GM18951 (cell line): ENCODE data around the gene HEXIM2.
"Not testable (repeated sequence)": the region's sequence is repeated elsewhere in the genome, so short reads cannot be mapped to it uniquely, and the experiment has no call there.

Experiments
- POLR2A ChIP-seq: IDR thresholded peaks from 4 replicates; pipeline ENCODE4 v1.6.1; 2011; ENCODE audit warnings: mild to moderate bottlenecking; ENCODE audit not compliant: insufficient read length, insufficient read depth; ENCODE audit errors: extremely low read depth
- in situ Hi-C: fragments of 300-500 bp; cut with MboI; formaldehyde crosslinking; loops from one replicate; pipeline ENCODE4 v1.12.0; 2022; ENCODE audit warnings: low sequenced_read_pairs, mixed read lengths, inconsistent platforms; ENCODE audit not compliant: unreplicated experiment

Gene HEXIM2

GRCh38 chr17:45121055-45121454 lies 40.6 kb upstream of the HEXIM2 start:
- no peak for TF ChIP-seq POLR2A
- in situ Hi-C loops: no loop called here

- TF ChIP-seq POLR2A: no peak
- in situ Hi-C loops: no loop called here
Observed at GRCh38 chr17:45123076-45123770, 38.5 kb upstream of the HEXIM2 start.

- in situ Hi-C loops: no loop called here
Observed at GRCh38 chr17:45123930-45124796, 37.5 kb upstream of the HEXIM2 start.

GRCh38 chr17:45124797-45125122 lies 36.9 kb upstream of the HEXIM2 start:
- in situ Hi-C loops: not testable (repeated sequence)

More at GRCh38 chr17:45123930-45124796, 37.5 kb upstream of the HEXIM2 start:
- no peak for TF ChIP-seq POLR2A

- in situ Hi-C loops: no loop called here
- no peak for TF ChIP-seq POLR2A
Observed at GRCh38 chr17:45125509-45125908, 36.2 kb upstream of the HEXIM2 start.

- in situ Hi-C loops: no loop called here
- no peak for TF ChIP-seq POLR2A
Observed at GRCh38 chr17:45127207-45127547, 34.5 kb upstream of the HEXIM2 start.

- in situ Hi-C loops: no loop called here
- no peak for TF ChIP-seq POLR2A
Observed at GRCh38 chr17:45127548-45128300, 34.0 kb upstream of the HEXIM2 start.

- TF ChIP-seq POLR2A: no peak
- in situ Hi-C loops: no loop called here
Observed at GRCh38 chr17:45128331-45128730, 33.3 kb upstream of the HEXIM2 start.

GRCh38 chr17:45128989-45129388 lies 32.7 kb upstream of the HEXIM2 start:
- TF ChIP-seq POLR2A: no peak
- in situ Hi-C loops: no loop called here

- TF ChIP-seq POLR2A: no peak
- in situ Hi-C loops: no loop called here
Observed at GRCh38 chr17:45129426-45129939, 32.2 kb upstream of the HEXIM2 start.

- no peak for TF ChIP-seq POLR2A
- in situ Hi-C loops: no loop called here
Observed at GRCh38 chr17:45129940-45130680, 31.6 kb upstream of the HEXIM2 start.

- in situ Hi-C loops: no loop called here
- no peak for TF ChIP-seq POLR2A
Observed at GRCh38 chr17:45130681-45131615, 30.7 kb upstream of the HEXIM2 start.
